Left kidney (tissue), 2 donors: ENCODE results near the gene XXYLT1. TPM values are rescaled to one million over a fixed set of nuclear protein-coding genes. Genes with fewer than 3 reads are reported as not detected.
"Not testable (repeated sequence)": the region's sequence is repeated elsewhere in the genome, so short reads cannot be mapped to it uniquely, and the experiment has no call there.

Source experiments
- DNase-seq: peaks from one replicate; pipeline ENCODE4 v3.0.0-alpha.2; 2013
- polyA plus RNA-seq: library from polyadenylated mRNA; unstranded; fragments of 120-200 nt; gene quantifications from one replicate; pipeline ENCODE4 v1.2.1, GENCODE V29; 2013; ENCODE audit not compliant: insufficient read length

Gene XXYLT1
- polyA plus RNA-seq, 1 donor, result 26.2 TPM

- DNase-seq, result no peak
Measured at GRCh38 chr3:195227871-195228270, 43.1 kb downstream of the XXYLT1 start.

- DNase-seq, result no peak
Measured at GRCh38 chr3:195226900-195227447, 44.0 kb downstream of the XXYLT1 start.

- no peak for DNase-seq
Measured at GRCh38 chr3:195226445-195226844, 44.5 kb downstream of the XXYLT1 start.

- no peak for DNase-seq
Measured at GRCh38 chr3:195224980-195225580, 45.9 kb downstream of the XXYLT1 start.

GRCh38 chr3:195224156-195224979, 46.6 kb downstream of the XXYLT1 start:
- no peak for DNase-seq

- no peak for DNase-seq
Measured at GRCh38 chr3:195221876-195222617, 48.9 kb downstream of the XXYLT1 start.

- DNase-seq, result no peak
Measured at GRCh38 chr3:195221015-195221853, 49.7 kb downstream of the XXYLT1 start.

- no peak for DNase-seq
Measured at GRCh38 chr3:195219351-195220230, 51.4 kb downstream of the XXYLT1 start.

GRCh38 chr3:195218331-195218730, 52.6 kb downstream of the XXYLT1 start:
- DNase-seq, result not testable (repeated sequence)

GRCh38 chr3:195215576-195215975, 55.4 kb downstream of the XXYLT1 start:
- DNase-seq, result not testable (repeated sequence)

GRCh38 chr3:195214381-195214780, 56.6 kb downstream of the XXYLT1 start:
- DNase-seq, result no peak

- no peak for DNase-seq
Measured at GRCh38 chr3:195213639-195214315, 57.2 kb downstream of the XXYLT1 start.

- no peak for DNase-seq
Measured at GRCh38 chr3:195212749-195213375, 58.1 kb downstream of the XXYLT1 start.

- DNase-seq, result no peak
Measured at GRCh38 chr3:195212033-195212748, 58.8 kb downstream of the XXYLT1 start.

- DNase-seq, result peak; percentile 74
Measured at GRCh38 chr3:195210266-195210973, 60.5 kb downstream of the XXYLT1 start.

- DNase-seq, result no peak
Measured at GRCh38 chr3:195209847-195210265, 61.1 kb downstream of the XXYLT1 start.

- no peak for DNase-seq
Measured at GRCh38 chr3:195209083-195209846, 61.7 kb downstream of the XXYLT1 start.
